Measurements from ENCODE around the gene HTD2. TPM values are rescaled to one million over a fixed set of nuclear protein-coding genes. Genes with fewer than 3 reads are reported as not detected.

HTD2 gene
- total RNA-seq, 1 experiment from 2014 or later = 7.9 TPM

DNA sequence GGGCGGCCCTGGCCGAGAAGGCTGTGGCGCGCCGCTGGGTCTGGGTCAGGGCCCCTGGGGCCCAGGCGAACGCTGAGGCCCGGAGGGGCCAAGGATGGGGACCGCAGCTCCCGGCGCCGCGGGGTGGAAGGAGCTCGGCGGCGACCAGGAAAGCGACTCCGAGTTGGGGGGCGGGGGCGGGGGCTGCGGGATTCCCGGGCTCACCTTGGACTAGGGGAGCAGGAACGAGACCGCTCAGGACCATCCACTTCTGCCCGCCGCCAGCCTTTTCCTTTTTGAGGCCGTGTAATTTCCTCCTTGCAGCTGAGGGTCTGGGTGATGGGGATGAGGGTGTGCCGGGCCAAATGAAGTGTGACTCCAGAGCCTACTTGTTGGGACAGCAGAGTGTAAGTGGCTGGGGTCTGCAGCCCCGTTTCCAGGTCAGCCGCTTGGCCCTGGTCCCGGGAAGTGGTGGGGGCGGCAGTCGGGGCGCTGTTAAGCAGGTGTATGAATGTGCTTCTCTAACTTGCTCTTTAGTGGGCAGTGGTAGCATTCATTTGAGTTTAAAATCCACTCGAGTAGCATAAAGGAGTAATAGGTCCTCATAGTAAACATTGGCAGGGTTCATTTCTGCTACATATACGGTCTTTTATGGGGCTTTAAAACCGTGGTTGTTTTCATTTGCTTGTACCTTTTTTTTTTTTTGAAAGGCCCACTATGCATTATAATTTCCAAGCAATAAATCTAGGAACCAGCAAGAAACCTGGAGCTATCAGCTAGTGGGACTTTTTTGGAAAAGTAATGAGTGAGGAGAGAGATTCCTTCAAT is 27.1 kb downstream of the HTD2 start:
- no peak for DNase-seq (ENCODE audit: low read depth, low spot score)
- H3K9me3 ChIP-seq (ENCODE audit: control insufficient read depth, insufficient read depth, low read depth, low read length) = no peaks in the 10 kb centered on the region
- TF ChIP-seq TCF7L2 (IDR thresholded peaks at IDR 0.05; ENCODE audit: low read depth, low read length) (no peak), POLR2AphosphoS5 (IDR thresholded peaks at IDR 0.05; ENCODE audit: low read depth, low read length) (no peak), SIN3A (IDR thresholded peaks at IDR 0.05; ENCODE audit: borderline replicate concordance, insufficient read depth, low read depth, low read length) (no peak)
- TF ChIP-seq, protein P1, sequence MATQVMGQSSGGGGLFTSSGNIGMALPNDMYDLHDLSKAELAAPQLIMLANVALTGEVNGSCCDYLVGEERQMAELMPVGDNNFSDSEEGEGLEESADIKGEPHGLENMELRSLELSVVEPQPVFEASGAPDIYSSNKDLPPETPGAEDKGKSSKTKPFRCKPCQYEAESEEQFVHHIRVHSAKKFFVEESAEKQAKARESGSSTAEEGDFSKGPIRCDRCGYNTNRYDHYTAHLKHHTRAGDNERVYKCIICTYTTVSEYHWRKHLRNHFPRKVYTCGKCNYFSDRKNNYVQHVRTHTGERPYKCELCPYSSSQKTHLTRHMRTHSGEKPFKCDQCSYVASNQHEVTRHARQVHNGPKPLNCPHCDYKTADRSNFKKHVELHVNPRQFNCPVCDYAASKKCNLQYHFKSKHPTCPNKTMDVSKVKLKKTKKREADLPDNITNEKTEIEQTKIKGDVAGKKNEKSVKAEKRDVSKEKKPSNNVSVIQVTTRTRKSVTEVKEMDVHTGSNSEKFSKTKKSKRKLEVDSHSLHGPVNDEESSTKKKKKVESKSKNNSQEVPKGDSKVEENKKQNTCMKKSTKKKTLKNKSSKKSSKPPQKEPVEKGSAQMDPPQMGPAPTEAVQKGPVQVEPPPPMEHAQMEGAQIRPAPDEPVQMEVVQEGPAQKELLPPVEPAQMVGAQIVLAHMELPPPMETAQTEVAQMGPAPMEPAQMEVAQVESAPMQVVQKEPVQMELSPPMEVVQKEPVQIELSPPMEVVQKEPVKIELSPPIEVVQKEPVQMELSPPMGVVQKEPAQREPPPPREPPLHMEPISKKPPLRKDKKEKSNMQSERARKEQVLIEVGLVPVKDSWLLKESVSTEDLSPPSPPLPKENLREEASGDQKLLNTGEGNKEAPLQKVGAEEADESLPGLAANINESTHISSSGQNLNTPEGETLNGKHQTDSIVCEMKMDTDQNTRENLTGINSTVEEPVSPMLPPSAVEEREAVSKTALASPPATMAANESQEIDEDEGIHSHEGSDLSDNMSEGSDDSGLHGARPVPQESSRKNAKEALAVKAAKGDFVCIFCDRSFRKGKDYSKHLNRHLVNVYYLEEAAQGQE (IDR thresholded peaks at IDR 0.05; ENCODE audit: insufficient read depth in 1 of 2, low read depth in 2 of 2, low read length in 1 of 2) = no peak
- TF ChIP-seq, protein P2, sequence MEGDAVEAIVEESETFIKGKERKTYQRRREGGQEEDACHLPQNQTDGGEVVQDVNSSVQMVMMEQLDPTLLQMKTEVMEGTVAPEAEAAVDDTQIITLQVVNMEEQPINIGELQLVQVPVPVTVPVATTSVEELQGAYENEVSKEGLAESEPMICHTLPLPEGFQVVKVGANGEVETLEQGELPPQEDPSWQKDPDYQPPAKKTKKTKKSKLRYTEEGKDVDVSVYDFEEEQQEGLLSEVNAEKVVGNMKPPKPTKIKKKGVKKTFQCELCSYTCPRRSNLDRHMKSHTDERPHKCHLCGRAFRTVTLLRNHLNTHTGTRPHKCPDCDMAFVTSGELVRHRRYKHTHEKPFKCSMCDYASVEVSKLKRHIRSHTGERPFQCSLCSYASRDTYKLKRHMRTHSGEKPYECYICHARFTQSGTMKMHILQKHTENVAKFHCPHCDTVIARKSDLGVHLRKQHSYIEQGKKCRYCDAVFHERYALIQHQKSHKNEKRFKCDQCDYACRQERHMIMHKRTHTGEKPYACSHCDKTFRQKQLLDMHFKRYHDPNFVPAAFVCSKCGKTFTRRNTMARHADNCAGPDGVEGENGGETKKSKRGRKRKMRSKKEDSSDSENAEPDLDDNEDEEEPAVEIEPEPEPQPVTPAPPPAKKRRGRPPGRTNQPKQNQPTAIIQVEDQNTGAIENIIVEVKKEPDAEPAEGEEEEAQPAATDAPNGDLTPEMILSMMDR (IDR thresholded peaks at IDR 0.05) = no peak
- BruUV-seq (replicated peaks) = no TSS peak
- POLR2A ChIA-PET = interaction anchor here (0.6 kb wide), 1 partner anchor 31 kb away, joined by 3 read pairs; no protein-coding TSS in a partner anchor
- H3K27me3 ChIP-seq (ENCODE audit: control insufficient read depth, insufficient read depth, low read length) = no peaks in the 10 kb centered on the region
- intact Hi-C loops (cut with micrococcal nuclease; ENCODE audit: unreplicated experiment) (no loop called here), in situ Hi-C loops (cut with HindIII; ENCODE audit: low pct_unique_long_range_greater_than_20kb, low sequenced_read_pairs) (no loop called here)
- H3K4me3 ChIP-seq (ENCODE audit: low read depth in 2 of 2, low read length in 2 of 2) = peak overlapping the region; percentile 62 to 77
- no peaks in the 10 kb centered on the region for H3K36me3 ChIP-seq (ENCODE audit: control insufficient read depth, insufficient read depth, low read length)
- CTCF ChIA-PET = interaction anchor here (0.6 to 0.7 kb wide), 3 partner anchors 25 to 212 kb away, joined by 4 to 5 read pairs (median 5); no protein-coding TSS in a partner anchor
- peaks cover 8% of the 10 kb centered on the region for H3K4me1 ChIP-seq (ENCODE audit: control insufficient read depth, insufficient read depth, low read length)
- peak overlapping the region; percentile 59 for H3K27ac ChIP-seq (ENCODE audit: low read length)
- ATAC-seq = peak; percentile 74

DNA sequence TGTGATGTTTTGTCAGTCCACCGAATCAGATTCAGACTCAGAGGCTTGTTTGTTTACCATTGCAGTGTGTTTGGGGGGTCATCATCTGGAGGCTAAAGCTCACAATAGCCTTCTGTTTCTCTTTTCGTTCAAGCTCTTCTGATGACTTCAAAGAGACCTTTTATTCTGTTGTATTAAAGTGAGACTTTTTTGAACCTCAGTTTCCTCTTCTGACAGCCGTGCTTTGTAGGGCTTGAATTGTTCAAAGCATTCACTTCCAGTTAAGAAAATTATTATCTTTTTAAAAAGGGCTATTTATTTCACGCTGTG is 27.6 kb downstream of the HTD2 start:
- DNase-seq (ENCODE audit: low read depth, low spot score) (no peak), ATAC-seq (no peak)
- intact Hi-C loops (cut with micrococcal nuclease; ENCODE audit: unreplicated experiment) = no loop called here
- no peak for TF ChIP-seq POLR2AphosphoS5 (IDR thresholded peaks at IDR 0.05; ENCODE audit: low read depth, low read length)
- TF ChIP-seq, protein P1 (IDR thresholded peaks at IDR 0.05; ENCODE audit: insufficient read depth in 1 of 2, low read depth in 2 of 2, low read length in 1 of 2) = no peak
- TF ChIP-seq, protein P2 (IDR thresholded peaks at IDR 0.05) = no peak
- TF ChIP-seq TCF7L2 (IDR thresholded peaks at IDR 0.05; ENCODE audit: low read depth, low read length) = no peak
- TF ChIP-seq SIN3A (IDR thresholded peaks at IDR 0.05; ENCODE audit: borderline replicate concordance, insufficient read depth, low read depth, low read length) = no peak
- Histone ChIP-seq H3K27ac (ENCODE audit: low read length) (peak overlapping the region; percentile 59), H3K4me1 (ENCODE audit: control insufficient read depth, insufficient read depth, low read length) (peaks cover 8% of the 10 kb centered on the region), H3K36me3 (ENCODE audit: control insufficient read depth, insufficient read depth, low read length) (no peaks in the 10 kb centered on the region), H3K27me3 (ENCODE audit: control insufficient read depth, insufficient read depth, low read length) (no peaks in the 10 kb centered on the region), H3K4me3 (ENCODE audit: low read depth in 2 of 2, low read length in 2 of 2) (peak overlapping the region; percentile 62 to 77), H3K9me3 (ENCODE audit: control insufficient read depth, insufficient read depth, low read depth, low read length) (no peaks in the 10 kb centered on the region)
- ChIA-PET CTCF (interaction anchor here (0.6 to 0.7 kb wide), 2 partner anchors 26 to 154 kb away, joined by 4 to 5 read pairs; no protein-coding TSS in a partner anchor), POLR2A (no interaction called here)
- no TSS peak for BruUV-seq (replicated peaks)
- in situ Hi-C loops (cut with HindIII; ENCODE audit: low pct_unique_long_range_greater_than_20kb, low sequenced_read_pairs) = no loop called here

Measured in Panc1 (cell line).